NCI-H2196 treated with DMSO at 0.1 percent for 48 hours (cell line): ENCODE data around the gene F7.
"Not testable (repeated sequence)": the region's sequence is repeated elsewhere in the genome, so short reads cannot be mapped to it uniquely, and the experiment has no call there.

Experiments used
- DNase-seq: peaks from one replicate; lab custom pipeline; 2025; ENCODE audit not compliant: unreplicated experiment; lab: John Stamatoyannopoulos, UW

Gene F7

GRCh38 chr13:113070855-113071254 is 34.7 kb upstream of the F7 start:
- DNase-seq: no peak

GRCh38 chr13:113072376-113072775 is 33.2 kb upstream of the F7 start:
- DNase-seq: no peak

- no peak for DNase-seq
These were observed 31.6 kb upstream of the F7 start for GRCh38 chr13:113073942-113074341.

- no peak for DNase-seq
These were observed 31.2 kb upstream of the F7 start for GRCh38 chr13:113074401-113074800.

- no peak for DNase-seq
These were observed 30.7 kb upstream of the F7 start for GRCh38 chr13:113074876-113075275.

- no peak for DNase-seq
These were observed 29.9 kb upstream of the F7 start for GRCh38 chr13:113075711-113076110.

GRCh38 chr13:113076681-113077401 is 28.8 kb upstream of the F7 start:
- DNase-seq: no peak

- no peak for DNase-seq
These were observed 28.0 kb upstream of the F7 start for GRCh38 chr13:113077566-113077952.

GRCh38 chr13:113077953-113078901 is 27.4 kb upstream of the F7 start:
- DNase-seq: no peak

- DNase-seq: no peak
These were observed 26.4 kb upstream of the F7 start for GRCh38 chr13:113078902-113079780.

- DNase-seq: not testable (repeated sequence)
These were observed 25.9 kb upstream of the F7 start for GRCh38 chr13:113079781-113080080.

- DNase-seq: no peak
These were observed 25.2 kb upstream of the F7 start for GRCh38 chr13:113080361-113080831.

- no peak for DNase-seq
These were observed 24.6 kb upstream of the F7 start for GRCh38 chr13:113080901-113081521.

- DNase-seq: no peak
These were observed 23.2 kb upstream of the F7 start for GRCh38 chr13:113082198-113083021.

- DNase-seq: no peak
These were observed 22.6 kb upstream of the F7 start for GRCh38 chr13:113083022-113083373.

- DNase-seq: peak; percentile 57
These were observed 22.1 kb upstream of the F7 start for GRCh38 chr13:113083402-113084061.

- DNase-seq: no peak
These were observed 21.3 kb upstream of the F7 start for GRCh38 chr13:113084094-113084942.

- DNase-seq: no peak
These were observed 20.5 kb upstream of the F7 start for GRCh38 chr13:113084943-113085540.
